ENCODE results near the gene LAMB1.
"Not testable (repeated sequence)": the region's sequence is repeated elsewhere in the genome, so short reads cannot be mapped to it uniquely, and the experiment has no call there.

The LAMB1 gene

GRCh38 chr7:108002726-108003598 lies at the start of gene LAMB1:
Gene LAMB1 (minus strand): TSS chr7:108003161. CDS start chr7:108002885, 276 bp downstream.
- in situ Hi-C loops (cut with MboI; ENCODE audit: low sequenced_read_pairs), result no loop called here

- in situ Hi-C loops (cut with MboI; ENCODE audit: low sequenced_read_pairs), result no loop called here
Observed at GRCh38 chr7:108051454-108051853, 48.5 kb upstream of the LAMB1 start.

DNA sequence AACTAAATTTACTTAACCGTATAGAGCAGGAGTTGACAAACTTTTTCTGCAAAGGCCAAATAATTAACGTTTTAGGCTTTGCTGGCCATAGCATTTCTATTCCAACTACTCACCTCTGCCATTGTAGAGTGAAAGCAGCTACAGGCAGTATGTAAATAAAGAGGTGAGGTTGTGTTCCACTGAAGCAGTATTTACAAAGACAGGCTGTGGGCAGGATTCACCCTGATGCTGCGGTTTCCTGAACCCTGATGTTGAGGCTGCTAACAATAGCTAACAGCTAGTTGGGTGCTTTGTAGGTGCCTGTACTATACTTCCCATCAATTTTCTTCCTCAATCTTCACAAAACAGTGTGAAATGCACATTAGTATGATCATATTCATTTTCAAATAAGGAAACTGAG lies 47.0 kb upstream of the LAMB1 start:
- in situ Hi-C loops (cut with MboI; ENCODE audit: low sequenced_read_pairs), result no loop called here

- in situ Hi-C loops (cut with MboI; ENCODE audit: low sequenced_read_pairs), result no loop called here
Observed at GRCh38 chr7:108048422-108048821, 45.5 kb upstream of the LAMB1 start.

- in situ Hi-C loops (cut with MboI; ENCODE audit: low sequenced_read_pairs), result no loop called here
Observed at GRCh38 chr7:108046952-108047506, 44.1 kb upstream of the LAMB1 start.

DNA sequence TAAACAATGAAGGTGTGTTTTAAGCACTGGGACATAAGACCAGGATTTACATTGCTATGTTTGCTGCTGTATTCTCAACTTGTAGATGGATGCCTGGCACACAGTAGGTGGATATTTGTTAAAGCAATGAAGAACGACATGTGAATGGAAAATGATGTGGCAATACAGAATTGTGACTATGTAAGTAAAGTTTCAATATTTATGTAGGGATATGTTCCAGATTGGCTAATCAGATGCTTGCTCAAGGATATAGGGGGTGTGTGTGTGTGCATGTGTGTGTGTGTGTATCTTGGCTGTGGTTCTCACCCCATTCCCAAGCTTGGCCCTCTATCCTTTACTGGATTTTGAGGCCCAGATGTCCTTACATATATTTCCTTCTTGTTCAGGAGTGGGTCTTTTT lies 42.7 kb upstream of the LAMB1 start:
- in situ Hi-C loops (cut with MboI; ENCODE audit: low sequenced_read_pairs), result no loop called here

GRCh38 chr7:108045154-108045553 lies 42.2 kb upstream of the LAMB1 start:
- in situ Hi-C loops (cut with MboI; ENCODE audit: low sequenced_read_pairs), result no loop called here

- in situ Hi-C loops (cut with MboI; ENCODE audit: low sequenced_read_pairs), result no loop called here
Observed at GRCh38 chr7:108044345-108044744, 41.4 kb upstream of the LAMB1 start.

DNA sequence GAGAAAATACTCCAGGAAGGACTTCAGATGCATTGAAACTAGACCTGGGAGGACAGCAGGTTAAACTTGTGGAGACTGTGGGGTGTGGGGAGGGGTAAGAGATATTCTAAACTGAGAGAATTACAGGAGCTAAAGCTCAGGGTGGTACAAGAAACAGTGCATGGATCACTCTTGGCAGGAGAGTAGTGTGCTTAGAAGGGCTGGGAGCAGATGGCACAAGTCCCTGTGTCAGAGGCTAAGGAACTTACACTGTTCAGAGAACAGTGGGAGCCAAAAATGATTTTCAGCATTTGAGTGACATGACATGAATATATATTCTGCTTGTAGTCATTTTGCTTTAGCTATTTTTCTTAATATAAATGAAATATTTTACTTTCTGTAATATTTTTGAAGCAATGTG lies 36.0 kb upstream of the LAMB1 start:
- in situ Hi-C loops (cut with MboI; ENCODE audit: low sequenced_read_pairs), result no loop called here

DNA sequence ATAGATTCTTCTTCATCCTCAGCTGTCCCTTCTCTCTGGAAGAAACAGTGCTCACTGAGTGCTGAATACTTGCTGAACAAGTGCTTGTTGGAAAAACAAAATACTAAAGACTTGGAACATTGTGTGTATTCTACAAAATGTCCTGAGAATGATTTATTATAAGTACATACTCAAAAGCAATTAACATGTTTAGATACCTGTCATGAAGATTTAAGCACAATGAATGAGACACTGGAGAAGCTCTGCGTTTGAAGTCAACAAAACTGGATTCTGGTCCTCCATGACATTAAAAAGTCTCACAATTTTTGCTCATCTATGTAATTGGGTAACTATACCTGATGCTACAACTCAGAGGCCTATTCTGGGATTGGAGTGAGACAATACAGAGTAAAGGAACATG lies 34.8 kb upstream of the LAMB1 start:
- in situ Hi-C loops (cut with MboI; ENCODE audit: low sequenced_read_pairs), result no loop called here

GRCh38 chr7:108037140-108037539 lies 34.2 kb upstream of the LAMB1 start:
- in situ Hi-C loops (cut with MboI; ENCODE audit: low sequenced_read_pairs), result no loop called here

DNA sequence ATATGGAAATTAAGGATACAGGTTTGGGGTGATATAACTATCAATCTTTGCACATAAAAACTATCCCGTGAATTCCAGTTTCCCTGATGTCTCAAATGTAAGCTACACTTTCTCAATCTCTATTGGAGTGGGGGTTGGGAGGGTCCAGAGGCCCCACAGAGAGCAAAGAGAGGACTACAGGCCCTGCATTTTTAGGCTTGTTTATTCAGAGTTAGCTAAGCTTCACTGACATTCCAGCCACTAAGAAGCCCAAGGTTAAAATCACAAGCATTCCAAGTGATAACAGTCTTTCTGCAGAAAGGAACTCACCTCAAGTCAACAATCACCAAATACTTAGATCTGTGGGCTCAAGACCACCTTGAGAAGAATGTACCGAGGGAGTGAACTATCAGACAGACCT lies 31.6 kb upstream of the LAMB1 start:
- in situ Hi-C loops (cut with MboI; ENCODE audit: low sequenced_read_pairs), result no loop called here

GRCh38 chr7:108033776-108034497 lies 31.0 kb upstream of the LAMB1 start:
- in situ Hi-C loops (cut with MboI; ENCODE audit: low sequenced_read_pairs), result no loop called here

GRCh38 chr7:108033309-108033708 lies 30.3 kb upstream of the LAMB1 start:
- in situ Hi-C loops (cut with MboI; ENCODE audit: low sequenced_read_pairs), result not testable (repeated sequence)

DNA sequence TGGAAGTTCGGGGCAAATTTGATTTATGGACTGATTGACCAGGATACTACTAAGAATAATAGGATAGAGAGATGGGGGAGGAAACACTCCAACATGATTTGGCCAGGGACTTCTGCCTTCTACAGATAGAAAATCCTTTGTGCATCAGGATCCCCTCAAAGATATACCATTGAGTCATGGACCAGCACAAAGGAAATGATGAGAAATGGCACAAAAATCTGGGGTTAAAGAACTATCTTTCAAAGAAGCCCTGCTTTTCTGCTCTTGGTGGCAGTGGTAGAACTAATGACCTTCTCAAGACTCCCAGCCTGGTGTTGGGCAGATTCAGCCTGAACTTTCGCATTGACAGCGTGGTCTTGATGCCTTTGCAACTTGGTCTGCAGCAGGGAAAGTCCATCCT lies 27.6 kb upstream of the LAMB1 start:
- in situ Hi-C loops (cut with MboI; ENCODE audit: low sequenced_read_pairs), result no loop called here

DNA sequence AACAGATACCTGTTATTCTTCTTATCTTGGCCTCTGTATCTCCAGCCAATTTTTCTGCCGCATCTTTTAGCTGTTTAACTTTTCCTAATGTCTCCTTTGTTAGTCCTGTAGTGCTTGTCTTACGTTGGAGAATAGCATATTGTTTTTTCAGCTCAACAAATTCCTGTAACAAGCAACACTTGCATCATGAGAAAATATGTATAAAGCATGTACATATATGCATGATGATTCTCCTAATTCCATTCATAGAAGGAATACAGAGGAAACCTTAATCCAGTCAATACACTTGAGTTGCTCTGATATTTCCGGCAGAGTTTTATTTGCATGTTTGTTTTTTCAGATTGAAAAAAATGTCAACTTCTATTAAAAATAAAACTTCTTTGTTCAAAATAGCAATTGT lies 26.1 kb upstream of the LAMB1 start:
- in situ Hi-C loops (cut with MboI; ENCODE audit: low sequenced_read_pairs), result no loop called here

GRCh38 chr7:108028111-108028510 lies 25.1 kb upstream of the LAMB1 start:
- in situ Hi-C loops (cut with MboI; ENCODE audit: low sequenced_read_pairs), result no loop called here

DNA sequence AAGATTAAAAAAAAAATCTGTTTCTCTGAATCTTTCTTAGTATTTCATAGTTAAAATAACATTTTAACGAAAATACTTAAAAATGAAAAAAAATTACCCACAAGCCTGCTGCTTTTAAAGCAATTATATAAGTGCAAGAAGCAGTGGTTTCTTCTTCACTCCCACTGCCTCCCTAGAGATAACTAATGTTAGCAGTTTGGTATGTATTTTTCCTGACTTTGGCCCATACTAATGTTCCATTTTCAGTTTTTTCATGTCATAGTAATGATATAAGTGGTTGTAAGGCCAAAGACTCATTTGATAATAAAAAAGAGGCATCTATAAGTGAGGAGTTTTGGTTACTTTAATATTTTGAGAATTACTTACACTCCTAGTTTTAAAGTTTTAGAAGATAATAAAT lies 24.3 kb upstream of the LAMB1 start:
- in situ Hi-C loops (cut with MboI; ENCODE audit: low sequenced_read_pairs), result no loop called here

DNA sequence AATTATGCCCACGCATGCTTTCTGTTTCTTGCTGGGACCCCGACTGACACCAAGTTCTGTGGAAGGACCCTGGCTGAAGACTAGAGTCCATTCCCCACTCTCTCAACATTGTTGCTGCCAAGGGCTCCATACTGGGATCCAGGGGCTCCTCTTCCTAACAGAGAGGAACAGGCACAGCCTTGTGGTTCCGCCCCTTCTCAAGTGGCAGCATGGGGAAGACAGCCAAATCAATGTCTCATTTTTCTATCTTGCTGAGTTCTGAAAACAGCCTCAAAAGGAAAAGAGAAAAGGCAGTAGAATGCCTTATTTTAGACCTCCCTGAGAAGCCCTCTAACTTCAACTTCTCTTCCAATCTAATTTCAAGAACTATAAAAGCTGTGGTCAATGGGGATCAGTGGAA lies 23.7 kb upstream of the LAMB1 start:
- in situ Hi-C loops (cut with MboI; ENCODE audit: low sequenced_read_pairs), result no loop called here

DNA sequence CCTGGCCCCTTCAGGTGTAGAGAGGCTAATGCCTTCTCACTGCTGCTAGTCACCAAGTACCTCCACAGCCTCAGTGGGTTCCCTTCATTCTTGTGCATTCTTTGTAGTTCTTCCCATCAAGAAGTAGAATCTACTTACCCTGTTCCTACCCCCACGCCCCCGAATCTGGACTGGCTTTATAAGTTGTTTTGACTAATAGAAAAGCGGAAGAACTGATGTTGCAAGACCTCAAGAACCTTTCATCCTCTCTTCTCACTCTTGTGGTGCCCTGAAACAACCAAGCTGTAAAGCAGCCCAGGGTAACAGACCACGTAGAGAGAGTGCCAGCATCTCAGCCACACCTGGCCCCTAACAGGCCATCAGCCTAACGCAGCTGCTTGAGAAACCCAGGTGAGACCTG lies 23.2 kb upstream of the LAMB1 start:
- in situ Hi-C loops (cut with MboI; ENCODE audit: low sequenced_read_pairs), result no loop called here

- in situ Hi-C loops (cut with MboI; ENCODE audit: low sequenced_read_pairs), result no loop called here
Observed at GRCh38 chr7:108024538-108024937, 21.6 kb upstream of the LAMB1 start.

- in situ Hi-C loops (cut with MboI; ENCODE audit: low sequenced_read_pairs), result no loop called here
Observed at GRCh38 chr7:108020585-108020984, 17.6 kb upstream of the LAMB1 start.
